Gastrocnemius medialis (tissue), 4 donors: ENCODE results near the gene CPTP.

ENCODE experiments used
- POLR2A ChIP-seq, 2 donors: fragments of 450-650 bp; IDR thresholded peaks; one replicate each; pipeline ENCODE4 v1.6.1; 2017; ENCODE audit warnings: antibody characterized with exemption in 2 of 2, mild to moderate bottlenecking in 2 of 2, moderate library complexity in 2 of 2
- TF ChIP-seq, protein P1 (sequence below), 5 experiments: fragments of 450-650 bp in 3 of 5; fragments of 200-600 bp in 2 of 5; sonication (generic) in 2 of 5; IDR thresholded peaks in 4 of 5; conservative IDR thresholded peaks in 1 of 5; 1 replicate in 4 of 5; 2 replicates in 1 of 5; pipeline ENCODE4 v1.5.1; 2016 to 2019; ENCODE audit warnings: antibody characterized with exemption in 5 of 5, mild to moderate bottlenecking in 3 of 5, moderate library complexity in 3 of 5

DNA sequence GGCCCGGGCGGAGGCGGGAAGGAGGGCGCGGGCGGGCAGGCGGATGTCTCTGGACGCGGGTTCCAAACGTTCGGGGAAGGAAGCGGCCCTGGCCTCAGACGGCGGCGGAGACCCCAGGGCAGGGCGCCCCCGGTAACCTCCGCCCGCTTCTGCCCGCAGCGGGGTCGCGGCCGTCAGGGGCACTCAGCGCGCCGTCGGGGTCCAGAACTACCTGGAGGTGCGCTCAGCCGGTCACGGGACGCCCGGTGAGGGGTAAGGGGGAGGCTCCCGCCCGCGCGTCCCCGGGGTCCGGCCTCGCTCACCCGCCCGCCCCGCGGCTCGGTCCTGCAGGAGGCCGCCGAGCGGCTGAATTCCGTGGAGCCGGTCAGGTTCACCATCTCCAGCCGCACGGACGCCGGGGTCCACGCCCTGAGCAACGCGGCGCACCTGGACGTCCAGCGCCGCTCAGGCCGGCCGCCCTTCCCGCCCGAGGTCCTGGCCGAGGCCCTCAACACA, 15.8 kb upstream of the CPTP start:
- TF ChIP-seq, protein P1, sequence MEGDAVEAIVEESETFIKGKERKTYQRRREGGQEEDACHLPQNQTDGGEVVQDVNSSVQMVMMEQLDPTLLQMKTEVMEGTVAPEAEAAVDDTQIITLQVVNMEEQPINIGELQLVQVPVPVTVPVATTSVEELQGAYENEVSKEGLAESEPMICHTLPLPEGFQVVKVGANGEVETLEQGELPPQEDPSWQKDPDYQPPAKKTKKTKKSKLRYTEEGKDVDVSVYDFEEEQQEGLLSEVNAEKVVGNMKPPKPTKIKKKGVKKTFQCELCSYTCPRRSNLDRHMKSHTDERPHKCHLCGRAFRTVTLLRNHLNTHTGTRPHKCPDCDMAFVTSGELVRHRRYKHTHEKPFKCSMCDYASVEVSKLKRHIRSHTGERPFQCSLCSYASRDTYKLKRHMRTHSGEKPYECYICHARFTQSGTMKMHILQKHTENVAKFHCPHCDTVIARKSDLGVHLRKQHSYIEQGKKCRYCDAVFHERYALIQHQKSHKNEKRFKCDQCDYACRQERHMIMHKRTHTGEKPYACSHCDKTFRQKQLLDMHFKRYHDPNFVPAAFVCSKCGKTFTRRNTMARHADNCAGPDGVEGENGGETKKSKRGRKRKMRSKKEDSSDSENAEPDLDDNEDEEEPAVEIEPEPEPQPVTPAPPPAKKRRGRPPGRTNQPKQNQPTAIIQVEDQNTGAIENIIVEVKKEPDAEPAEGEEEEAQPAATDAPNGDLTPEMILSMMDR (IDR thresholded peaks at IDR 0.05 in 4 of 5, conservative IDR thresholded peaks at IDR 0.05 in 1 of 5) = no peak
- TF ChIP-seq POLR2A (IDR thresholded peaks at IDR 0.05) = peak in 1 of 2 donors; percentile 1
